Stimulated activated CD4-positive, alpha-beta T cell treated with anti-CD3 and anti-CD28 coated beads, Interleukin-15, amount 100 ng/mL, for 1 hour (primary cell): Measurements from ENCODE around the gene MLLT3.

Experiments
- DNase-seq, 2 donors: peaks; one replicate each; pipeline ENCODE4 v3.0.0-alpha.2; 2020; ENCODE audit warnings: low read depth in 1 of 2, low spot score in 1 of 2

MLLT3 gene

DNA sequence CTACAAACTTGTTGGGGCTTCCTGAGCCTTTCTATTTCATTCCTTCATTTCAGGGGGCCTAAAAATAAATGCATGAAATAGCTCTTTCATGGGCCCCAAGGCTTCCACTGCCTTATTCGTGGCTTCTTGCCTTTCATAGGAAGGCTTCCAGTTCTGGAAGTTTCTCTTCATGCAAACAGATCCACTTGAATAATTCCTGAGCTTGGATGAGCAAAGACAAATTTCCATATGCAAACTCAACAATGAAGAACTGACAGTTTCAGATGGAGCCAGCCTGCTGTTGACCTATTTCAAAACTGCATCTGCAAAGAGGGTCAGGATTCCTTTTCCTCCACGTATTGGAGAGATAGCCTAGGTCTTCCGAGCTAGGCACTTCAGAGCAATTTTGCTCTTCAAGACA, 142.1 kb downstream of the MLLT3 start:
- no peak for DNase-seq

DNA sequence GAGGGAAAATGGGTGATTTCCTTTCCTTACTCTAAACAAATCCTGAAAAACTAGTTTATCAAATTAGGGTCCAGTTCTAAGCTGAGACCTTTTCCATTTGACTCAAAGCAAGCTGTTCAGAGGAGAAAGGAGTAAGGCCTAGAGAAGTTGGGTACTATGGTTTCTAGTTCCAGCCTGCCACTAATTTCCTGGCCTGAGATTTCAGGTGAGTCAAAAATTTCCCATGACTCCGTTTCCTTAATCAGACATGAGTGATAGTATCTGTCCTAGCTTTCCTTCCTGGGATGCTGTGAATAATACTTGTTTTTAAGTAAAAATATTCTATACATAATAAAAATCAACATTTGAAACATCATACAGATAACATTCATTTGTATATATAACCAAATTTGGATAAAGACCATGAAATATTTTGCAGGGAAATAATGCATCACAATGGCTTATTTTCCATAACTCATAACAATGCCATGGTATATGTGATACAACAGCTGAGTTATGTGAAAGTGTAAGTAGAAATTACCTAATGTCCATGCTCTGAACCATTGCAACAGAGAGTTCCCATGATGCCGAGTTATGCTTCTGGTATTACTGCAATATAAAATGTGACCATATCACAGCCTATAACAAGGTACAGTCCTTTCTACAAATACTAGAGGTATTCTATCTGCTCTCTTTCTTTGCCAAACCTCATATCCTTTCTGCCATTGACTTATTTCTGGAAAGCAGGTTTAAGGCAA, 142.7 kb downstream of the MLLT3 start:
- DNase-seq = no peak

DNA sequence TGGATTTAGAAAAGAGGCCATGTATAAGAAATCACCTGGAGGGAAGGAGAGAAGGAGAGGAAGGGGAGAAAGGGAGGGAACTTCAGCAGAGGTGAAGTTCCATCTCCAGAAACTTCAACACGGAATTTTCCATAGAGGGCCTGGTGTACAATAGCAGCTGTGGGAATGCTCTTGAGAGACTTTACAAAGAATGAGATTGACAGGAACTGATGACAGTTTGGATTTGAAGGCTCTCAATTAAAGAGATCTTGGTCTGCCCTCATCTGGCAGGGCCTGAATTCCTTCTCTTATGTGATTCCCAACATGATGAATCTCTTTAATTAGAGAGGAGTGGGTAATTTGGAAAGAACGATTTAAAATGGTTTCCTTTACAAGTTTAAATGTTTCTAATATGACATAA, 143.5 kb downstream of the MLLT3 start:
- DNase-seq = no peak

DNA sequence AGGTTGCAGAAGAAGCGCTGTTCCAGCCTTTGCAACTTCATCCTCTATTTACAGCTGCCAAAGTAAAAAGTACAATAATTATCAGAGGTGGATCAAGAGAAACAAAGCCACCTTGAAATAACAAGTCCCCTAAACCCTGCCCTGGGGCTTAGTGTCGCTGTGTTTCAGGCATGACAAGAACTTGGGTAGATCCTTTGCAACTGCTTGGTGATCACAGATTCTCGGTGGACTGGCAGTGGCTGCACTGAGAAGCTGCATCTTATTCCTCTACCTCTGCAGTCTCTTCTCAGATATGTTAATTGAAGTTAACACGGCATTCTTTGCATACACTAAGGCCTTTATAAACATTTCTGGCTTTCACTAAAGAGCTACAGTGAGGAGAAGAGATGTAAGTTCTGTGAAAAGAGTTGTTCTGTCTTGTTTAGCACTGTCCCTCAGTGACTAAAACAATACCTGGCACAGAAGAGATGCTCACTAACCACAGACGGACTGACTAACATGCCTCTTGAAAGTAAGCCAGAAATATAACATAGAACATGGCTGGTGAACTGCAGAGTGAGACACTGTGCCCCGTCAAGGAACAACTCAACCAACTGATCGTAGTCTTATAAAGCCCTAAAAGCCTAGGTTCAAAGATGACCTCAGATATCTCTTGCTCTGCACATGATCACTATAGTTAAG, 144.2 kb downstream of the MLLT3 start:
- no peak for DNase-seq

DNA sequence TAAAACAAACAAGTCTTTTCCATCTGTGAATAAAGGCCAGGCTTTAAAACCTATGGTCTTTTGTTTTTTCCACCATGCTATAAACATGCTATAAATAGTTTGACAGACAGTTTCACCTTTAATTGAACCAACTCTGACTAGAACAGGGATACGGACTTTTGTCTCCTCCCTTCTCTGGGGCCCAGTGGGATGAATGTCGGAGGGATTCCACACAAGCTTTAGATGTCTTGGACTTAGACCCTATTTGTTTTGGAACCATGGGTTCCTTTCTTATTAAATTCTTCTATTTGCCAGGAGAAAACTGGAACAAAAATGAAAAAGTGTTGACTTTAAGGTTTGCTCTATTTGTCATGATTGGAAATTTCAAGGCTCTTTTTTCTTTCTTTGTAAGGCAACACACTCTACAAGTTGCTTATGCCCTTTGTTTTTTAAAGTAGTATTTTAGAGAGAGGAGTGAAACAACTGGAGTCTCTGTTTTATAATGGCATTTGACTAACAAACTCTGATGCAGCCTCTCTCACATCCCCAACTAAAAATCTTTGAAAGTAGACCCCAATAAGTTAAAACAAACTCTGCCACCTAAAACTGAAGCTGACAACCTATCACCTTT, 145.3 kb downstream of the MLLT3 start:
- DNase-seq = no peak

DNA sequence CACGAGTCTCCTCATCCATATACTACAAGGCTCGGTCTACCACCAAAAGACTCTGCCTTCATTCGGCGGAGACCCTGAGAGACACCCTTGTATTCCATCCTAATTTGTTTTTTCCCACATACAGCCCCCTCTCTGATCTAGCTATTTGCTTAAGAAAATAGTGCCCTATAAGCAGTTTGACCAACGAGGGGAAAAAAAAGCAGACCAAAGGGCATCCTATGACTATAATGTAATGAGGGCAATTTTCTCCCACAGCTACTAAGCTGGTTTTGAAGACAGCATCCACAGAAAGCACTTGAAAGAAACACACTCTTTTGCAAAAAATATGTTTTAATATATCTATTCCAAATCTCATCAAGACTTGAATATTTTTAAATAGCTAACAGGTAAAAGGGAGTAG, 147.8 kb downstream of the MLLT3 start:
- DNase-seq = no peak

DNA sequence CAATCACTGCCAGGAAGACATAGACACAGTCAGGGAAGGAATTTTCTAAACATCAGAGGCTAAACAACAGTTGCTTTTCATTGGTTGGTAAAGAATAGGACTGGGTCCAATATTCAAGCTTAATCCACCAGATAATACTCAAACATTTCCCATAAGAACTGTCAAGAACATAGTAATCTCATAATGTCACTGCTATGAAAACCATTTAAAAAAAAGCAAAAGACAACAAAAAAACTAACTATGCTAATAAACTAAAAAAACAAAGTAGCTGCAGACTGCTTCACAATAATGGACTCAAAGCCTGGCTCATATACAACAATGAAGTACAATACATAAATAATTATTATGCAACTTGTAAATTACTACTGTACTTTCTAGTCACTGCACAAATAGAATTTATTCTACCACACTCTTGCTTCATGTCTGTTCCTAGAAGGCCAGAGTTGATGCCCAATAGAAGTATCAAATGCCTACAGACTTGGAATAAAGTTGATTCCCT, 148.7 kb downstream of the MLLT3 start:
- DNase-seq = no peak

DNA sequence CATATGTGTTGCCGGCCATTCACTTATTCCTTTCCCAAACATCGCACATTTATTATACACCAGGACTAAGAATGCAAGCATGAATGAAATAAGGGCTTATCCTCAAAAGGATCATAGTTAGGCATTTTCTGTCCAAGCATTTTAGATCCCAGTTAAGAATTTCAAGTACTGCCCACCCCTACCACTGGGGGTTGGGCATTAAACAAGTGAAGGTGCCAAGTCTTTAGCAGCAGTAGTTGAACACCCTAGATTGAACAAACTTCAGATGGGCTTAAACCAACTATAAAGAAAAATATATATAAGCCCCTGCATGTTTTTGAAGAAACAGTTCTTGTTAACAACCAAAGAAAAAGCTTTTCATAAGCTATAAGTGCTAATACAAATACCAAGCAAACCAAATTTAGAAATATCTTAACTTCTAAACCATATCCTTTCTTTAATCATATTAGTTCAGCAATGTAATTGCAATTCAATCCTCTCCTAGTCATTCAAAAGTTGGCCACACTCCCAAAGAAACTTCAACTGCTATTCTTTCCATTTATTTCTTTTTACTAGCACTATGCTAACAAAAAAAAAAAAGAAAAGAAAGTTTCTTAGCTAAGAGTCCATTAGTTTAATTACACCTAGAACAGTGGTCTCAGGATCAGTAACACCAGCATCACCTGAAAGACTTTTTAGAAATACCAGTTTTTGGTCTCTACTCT, 149.8 kb downstream of the MLLT3 start:
- DNase-seq = no peak

DNA sequence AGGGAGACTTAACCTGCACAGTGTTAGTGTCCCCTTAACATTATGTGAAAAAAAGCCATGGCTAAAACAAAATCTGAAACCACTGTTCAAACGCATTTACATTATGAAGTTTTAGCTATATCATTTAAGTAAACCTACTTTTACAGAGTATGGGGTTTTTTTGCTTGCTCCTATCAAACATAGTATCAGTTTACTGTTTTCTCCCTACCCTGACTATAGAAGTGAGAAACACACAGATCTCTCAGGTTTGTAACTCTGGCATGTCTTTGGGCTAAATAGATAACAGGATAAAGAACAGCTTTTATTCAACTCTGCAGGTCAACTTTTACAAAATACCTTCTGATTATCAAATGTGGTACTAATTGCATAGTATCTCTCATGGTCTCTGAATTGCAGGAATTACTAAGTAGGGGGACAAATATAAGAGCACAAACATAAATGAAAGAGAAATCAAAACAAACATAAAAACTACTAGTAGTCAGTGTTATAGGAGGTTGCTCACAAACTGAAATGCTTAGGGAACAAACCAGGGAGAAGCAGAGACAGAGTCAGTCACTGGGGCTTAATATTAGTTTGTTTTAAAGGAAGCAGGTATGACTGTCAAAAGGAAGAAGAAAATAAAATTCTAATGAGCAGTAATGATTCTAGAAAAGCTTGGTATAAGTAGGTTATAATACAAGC, 155.8 kb downstream of the MLLT3 start:
- DNase-seq = no peak

DNA sequence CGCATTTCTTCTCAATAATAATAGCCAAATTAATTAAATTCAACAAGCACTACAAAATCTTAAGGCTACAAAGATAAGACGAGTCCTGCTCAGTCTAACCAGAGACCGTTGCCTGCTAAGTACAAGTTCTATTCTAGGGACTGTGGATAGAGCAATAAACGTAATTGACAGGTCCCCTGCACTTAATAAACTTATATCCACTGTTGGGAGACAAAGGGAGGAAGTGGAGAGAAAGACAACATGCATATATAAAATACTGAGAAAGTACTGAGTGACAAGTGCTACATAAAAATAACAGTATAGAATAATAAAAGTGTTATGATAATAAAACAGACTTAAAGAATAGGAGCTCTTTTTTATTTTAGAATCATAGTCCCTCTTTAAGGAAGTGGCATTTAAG, 158.1 kb downstream of the MLLT3 start:
- DNase-seq = no peak

DNA sequence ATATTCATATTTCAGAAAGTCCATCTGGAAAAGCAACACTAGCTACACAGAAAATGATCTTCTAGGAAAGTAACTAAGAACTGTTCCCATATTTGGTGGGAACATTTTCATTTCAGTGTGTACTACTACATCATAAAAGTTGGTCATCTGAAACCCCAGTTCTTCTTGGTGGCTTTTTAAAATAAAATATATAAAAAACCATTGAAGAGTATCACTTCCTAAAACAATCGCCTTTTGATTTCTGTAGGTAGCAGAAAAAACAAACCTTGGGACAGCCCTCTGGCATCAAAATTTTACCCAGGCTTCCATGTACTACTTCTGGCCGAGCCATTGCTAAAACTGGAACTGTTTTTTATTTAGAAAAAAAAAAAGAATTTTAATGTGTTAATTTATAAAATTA, 158.5 kb downstream of the MLLT3 start:
- DNase-seq = no peak

DNA sequence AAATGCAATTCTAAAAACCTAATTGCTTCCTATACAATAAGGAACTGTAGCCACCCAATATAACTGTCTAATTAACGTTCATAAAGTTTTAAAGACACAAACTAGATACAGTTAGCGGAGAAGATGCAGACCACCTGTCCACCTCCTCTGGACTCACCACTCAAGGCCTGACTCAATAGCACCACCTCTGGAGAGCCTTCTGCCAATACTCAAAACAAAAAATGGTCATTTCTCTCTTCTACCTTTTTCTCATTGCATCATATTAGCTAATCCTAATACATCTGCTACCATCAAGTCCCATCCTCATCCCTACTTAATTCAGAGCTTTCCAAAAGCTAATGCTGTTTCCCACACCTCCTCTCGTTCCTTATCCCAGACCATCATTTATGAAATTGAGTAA, 159.9 kb downstream of the MLLT3 start:
- no peak for DNase-seq

DNA sequence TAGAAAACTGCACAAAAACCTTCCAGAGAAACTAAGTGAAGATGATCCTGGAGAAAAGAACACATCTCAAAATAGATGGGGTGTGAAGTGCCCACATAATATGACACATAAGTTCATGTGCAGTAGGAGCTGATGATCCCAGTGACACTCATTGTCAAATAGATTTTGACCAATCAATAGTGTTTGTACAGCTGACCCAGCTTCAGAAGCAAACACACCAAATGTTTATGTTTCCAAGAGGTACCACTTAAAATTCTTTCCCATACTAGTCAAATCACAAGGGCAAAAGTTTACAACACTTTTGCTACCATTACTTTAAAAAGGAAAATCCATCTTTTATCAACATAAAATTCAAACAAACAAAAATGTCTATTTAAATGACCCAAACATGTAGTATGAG, 175.0 kb downstream of the MLLT3 start:
- DNase-seq = no peak

DNA sequence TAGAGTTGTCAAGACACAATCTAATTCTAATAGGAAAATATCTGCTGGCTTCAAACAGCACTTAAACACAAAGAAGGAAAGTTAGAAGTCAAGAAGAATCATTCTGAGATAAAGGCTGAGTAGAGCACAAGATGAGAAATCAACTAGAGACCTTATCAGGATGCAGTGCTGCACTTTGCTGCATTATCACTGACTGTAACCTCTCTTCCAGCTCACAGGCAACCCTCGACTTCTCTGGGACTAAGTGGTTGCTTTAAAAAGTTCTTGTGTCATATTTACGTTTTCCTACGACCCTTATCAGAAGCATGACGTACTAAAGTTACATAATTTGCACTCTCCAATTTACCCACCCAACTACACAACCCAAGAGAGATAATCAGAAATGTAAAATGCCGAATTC, 176.1 kb downstream of the MLLT3 start:
- no peak for DNase-seq

DNA sequence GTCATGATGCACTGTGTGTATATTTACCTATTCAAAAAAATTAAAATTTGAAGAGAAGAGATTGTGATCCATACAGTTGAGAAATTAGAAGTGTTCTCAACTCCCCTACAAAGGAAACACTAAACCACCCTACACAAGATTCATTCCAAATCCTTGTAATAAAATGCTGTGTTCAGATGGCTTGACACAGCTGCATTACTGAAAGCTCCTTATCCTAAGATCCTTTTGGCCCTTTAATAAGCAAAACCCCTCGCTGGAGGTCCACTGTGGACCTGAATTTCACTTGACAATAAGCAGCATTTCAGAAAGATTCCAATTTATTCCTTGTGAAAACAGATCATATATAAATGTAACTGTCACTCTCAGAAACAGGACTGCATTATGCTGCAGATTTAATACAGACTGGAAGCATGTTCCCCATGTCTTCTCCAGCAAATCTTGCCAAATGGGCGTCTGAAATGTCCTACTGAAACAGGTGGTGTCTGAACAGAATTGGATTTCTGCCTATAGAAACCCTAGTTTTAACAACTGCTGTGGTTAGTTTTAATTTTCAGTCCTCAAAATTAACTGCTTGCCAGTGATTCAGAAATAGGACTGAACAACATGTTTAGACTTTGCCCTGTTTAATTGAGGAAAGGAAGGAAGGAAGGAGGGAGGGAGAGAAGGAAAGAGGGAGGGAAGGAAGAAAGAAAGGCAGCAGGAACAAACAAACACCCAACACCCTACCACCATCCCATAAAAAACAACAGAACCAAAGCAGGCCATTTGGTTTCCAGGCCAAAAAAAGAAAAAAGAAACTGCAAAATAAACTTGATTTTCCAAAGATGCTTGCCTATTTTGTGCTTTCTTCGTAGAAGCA, 179.6 kb downstream of the MLLT3 start:
- no peak for DNase-seq

DNA sequence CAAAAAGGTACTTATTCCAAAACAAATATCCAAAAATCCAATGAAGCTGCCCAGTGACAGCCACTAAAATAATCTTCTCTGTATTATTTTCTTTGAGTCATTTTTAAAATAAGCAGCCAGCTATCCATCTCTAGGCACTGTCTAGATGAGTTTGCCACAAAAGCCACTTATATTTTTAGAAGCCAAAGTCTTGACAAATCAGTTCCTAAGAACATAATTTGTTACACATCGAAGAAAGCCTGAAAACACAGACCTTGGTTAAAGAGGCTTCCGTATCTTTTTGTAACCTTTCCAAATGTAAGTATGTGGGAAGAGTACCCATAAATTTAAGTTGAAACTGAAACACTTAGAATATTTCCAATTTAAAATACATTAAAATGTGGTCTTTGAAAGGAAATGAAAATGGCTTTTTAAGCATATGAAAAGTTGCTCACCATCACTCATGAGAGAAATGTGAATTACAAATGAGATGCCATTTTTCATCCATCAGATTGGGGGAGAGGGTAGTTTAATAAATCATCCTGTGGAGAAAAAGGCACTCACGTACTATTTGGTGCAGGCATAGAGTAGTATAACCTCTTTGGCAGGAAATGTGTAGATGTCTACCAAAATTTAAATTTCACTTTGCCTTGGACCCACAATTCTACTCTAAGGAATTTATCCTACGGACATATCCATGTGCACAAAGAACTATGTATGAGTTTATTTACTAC, 180.4 kb downstream of the MLLT3 start:
- DNase-seq = no peak

DNA sequence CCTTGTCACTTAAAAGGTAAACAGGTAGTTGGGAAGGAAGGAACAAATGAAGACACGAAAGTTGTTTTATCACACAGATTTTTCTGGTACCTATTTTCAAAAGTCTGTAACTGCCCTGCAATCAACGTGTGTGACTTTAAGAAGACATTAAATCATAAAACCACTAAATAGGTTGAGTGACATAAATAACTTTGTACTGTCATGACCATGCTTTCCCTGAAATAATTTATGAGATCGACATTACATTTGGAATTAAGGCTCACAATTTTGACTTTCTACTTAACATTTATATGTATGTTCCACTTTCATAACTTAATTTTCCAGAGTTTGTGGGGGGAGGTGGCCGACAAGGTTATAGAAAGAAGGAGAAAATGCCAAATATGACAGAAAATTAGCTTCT, 181.1 kb downstream of the MLLT3 start:
- no peak for DNase-seq

DNA sequence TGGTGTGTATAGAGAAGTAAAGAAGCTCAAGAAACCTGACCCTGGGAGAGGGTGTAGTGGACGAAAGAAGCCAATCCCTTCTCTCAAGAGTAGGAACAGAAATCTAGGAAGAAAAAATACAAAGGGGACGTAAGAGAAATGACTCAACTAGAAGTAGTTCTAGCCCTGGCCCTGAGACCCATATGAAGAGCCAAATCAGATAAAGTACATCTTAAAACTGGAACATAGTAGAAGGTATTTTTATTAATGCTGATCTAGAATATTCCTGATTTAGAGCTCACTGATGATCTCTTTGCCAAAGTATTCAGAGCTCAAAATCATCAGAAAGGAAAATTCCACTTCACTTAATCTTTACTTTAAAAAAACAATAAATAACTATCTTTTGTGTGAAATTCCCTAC, 184.8 kb downstream of the MLLT3 start:
- no peak for DNase-seq

DNA sequence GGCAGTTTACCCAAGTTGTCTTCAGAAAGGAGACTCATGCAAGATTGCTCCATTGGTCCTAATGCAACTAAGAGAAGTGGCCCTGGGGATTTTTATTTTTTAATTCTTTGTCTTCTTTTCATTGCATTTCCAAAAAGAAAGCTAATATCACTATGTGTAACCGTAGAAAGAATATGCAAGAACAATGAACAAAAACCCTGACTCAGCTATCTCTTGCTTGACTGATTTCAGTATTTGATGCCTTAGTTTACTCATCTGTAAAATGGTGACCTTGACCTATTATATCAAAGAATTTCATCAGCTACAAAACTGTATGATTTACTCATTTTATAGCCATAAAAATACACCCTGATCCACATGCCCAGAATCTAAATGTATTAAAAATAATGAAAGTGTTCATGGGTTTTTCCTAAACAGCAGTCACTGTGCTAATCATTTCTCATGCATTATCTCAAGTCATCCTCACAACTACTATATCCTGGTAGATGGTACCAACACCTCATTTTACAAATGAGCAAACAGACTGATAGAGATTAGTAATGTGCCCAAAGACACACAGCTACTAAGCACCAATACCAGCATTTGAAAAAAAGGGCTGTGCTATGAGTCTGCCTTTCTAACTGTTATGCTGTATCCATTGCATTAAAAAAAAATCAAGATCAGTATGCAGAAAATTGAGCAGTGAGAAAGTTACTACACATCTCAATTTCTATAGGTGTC, 185.7 kb downstream of the MLLT3 start:
- no peak for DNase-seq
